GM19023 (cell line): ENCODE measurements around the gene MYMX.
"Not testable (repeated sequence)": the region's sequence is repeated elsewhere in the genome, so short reads cannot be mapped to it uniquely, and the experiment has no call there.

Experiments used
- ATAC-seq: cut with Tn5 transposase; IDR thresholded peaks from one replicate; pipeline ENCODE4 v1.9.1; 2021; ENCODE audit warnings: mild to moderate bottlenecking, moderate library complexity; ENCODE audit not compliant: unreplicated experiment

The MYMX gene

GRCh38 chr6:44230034-44230675 lies 13.4 kb downstream of the MYMX start:
- no peak for ATAC-seq

- ATAC-seq = not testable (repeated sequence)
Measured at GRCh38 chr6:44231426-44231825, 14.7 kb downstream of the MYMX start.

- ATAC-seq = no peak
Measured at GRCh38 chr6:44232676-44233566, 16.2 kb downstream of the MYMX start.

- ATAC-seq = no peak
Measured at GRCh38 chr6:44233567-44234100, 16.9 kb downstream of the MYMX start.

- ATAC-seq = no peak
Measured at GRCh38 chr6:44234101-44235025, 17.6 kb downstream of the MYMX start.

GRCh38 chr6:44235269-44235668 lies 18.5 kb downstream of the MYMX start:
- ATAC-seq = no peak

- no peak for ATAC-seq
Measured at GRCh38 chr6:44235891-44236516, 19.3 kb downstream of the MYMX start.

GRCh38 chr6:44237021-44237812 lies 20.5 kb downstream of the MYMX start:
- ATAC-seq = peak; percentile 72

- peak; percentile 81 for ATAC-seq
Measured at GRCh38 chr6:44237813-44238433, 21.2 kb downstream of the MYMX start.

GRCh38 chr6:44238687-44239350 lies 22.1 kb downstream of the MYMX start:
- no peak for ATAC-seq

- ATAC-seq = no peak
Measured at GRCh38 chr6:44243345-44243744, 26.6 kb downstream of the MYMX start.

- no peak for ATAC-seq
Measured at GRCh38 chr6:44245391-44245911, 28.7 kb downstream of the MYMX start.

- peak; percentile 43 for ATAC-seq
Measured at GRCh38 chr6:44245912-44246662, 29.4 kb downstream of the MYMX start.

GRCh38 chr6:44246663-44247337 lies 30.1 kb downstream of the MYMX start, which contains the start of gene HSP90AB1:
Gene HSP90AB1 (plus strand): TSS chr6:44247101. CDS start chr6:44248630, 1,529 bp downstream.
- ATAC-seq = peak; percentile 55

GRCh38 chr6:44247338-44248302 lies 30.9 kb downstream of the MYMX start:
- ATAC-seq = peak; percentile 37

- ATAC-seq = no peak
Measured at GRCh38 chr6:44248579-44248978, 31.9 kb downstream of the MYMX start.
